ENCODE data around the gene SERP2. TPM values are rescaled to one million over a fixed set of nuclear protein-coding genes. Genes with fewer than 3 reads are reported as not detected.

The SERP2 gene
- total RNA-seq, 1 donor from 2014 or later = not detected

- intact Hi-C loops (cut with micrococcal nuclease) = loop anchor here (5.0 kb wide), 1 partner anchor 177 kb away; no protein-coding TSS in a partner anchor
These were observed 61.1 kb downstream of the SERP2 start for GRCh38 chr13:44434766-44435141.

GRCh38 chr13:44435142-44435918, 61.7 kb downstream of the SERP2 start:
- intact Hi-C loops (cut with micrococcal nuclease) = loop anchor here (5.0 kb wide), 1 partner anchor 178 kb away; no protein-coding TSS in a partner anchor

GRCh38 chr13:44435919-44436510, 62.4 kb downstream of the SERP2 start:
- intact Hi-C loops (cut with micrococcal nuclease) = loop anchor here (2.0 to 5.0 kb wide), 3 partner anchors 161 to 293 kb away; no protein-coding TSS in a partner anchor

- intact Hi-C loops (cut with micrococcal nuclease) = loop anchor here (1.0 to 5.0 kb wide), 4 partner anchors 162 to 386 kb away; no protein-coding TSS in a partner anchor
These were observed 63.1 kb downstream of the SERP2 start for GRCh38 chr13:44436589-44437337.

GRCh38 chr13:44437356-44438233, 64.0 kb downstream of the SERP2 start:
- intact Hi-C loops (cut with micrococcal nuclease) = loop anchor here (1.0 to 5.0 kb wide), 7 partner anchors 163 to 532 kb away; no protein-coding TSS in a partner anchor

GRCh38 chr13:44438234-44438579, 64.6 kb downstream of the SERP2 start:
- intact Hi-C loops (cut with micrococcal nuclease) = loop anchor here (1.0 to 5.0 kb wide), 4 partner anchors 181 to 533 kb away; no protein-coding TSS in a partner anchor

- intact Hi-C loops (cut with micrococcal nuclease) = loop anchor here (5.0 kb wide), 1 partner anchor 182 kb away; no protein-coding TSS in a partner anchor
These were observed 65.9 kb downstream of the SERP2 start for GRCh38 chr13:44439452-44440024.

GRCh38 chr13:44440046-44440608, 66.5 kb downstream of the SERP2 start:
- intact Hi-C loops (cut with micrococcal nuclease) = no loop called here

Other genes starting within 250 kb of the SERP2 start
- gene TSC22D1, start 202.5 kb downstream of the SERP2 start, total RNA-seq = 7.0 and 7.9 TPM in 2 replicates